Endodermal cell (in vitro differentiated cells): ENCODE measurements around the gene NTS. TPM values are rescaled to one million over a fixed set of nuclear protein-coding genes. Genes with fewer than 3 reads are reported as not detected.
A peak's percentile ranks its signal among the peaks of the same experiment; 100 is the strongest.

ENCODE experiments used
- DNase-seq: peaks from one replicate; pipeline ENCODE4 v3.0.0-alpha.2; 2017
- H3K27ac ChIP-seq: 2 replicates; pipeline ENCODE4 v1.5.1; 2013; ENCODE audit warnings: mild to moderate bottlenecking, low read depth, low read length, moderate library complexity
- H3K27me3 ChIP-seq: 2 replicates; pipeline ENCODE4 v1.6.1; 2013; ENCODE audit warnings: mild to moderate bottlenecking, low read length, moderate library complexity; ENCODE audit not compliant: insufficient read depth, control insufficient read depth, poor library complexity, severe bottlenecking
- H3K36me3 ChIP-seq: 2 replicates; pipeline ENCODE4 v1.7.0; 2013; ENCODE audit warnings: mild to moderate bottlenecking, low read length, moderate library complexity; ENCODE audit not compliant: control insufficient read depth, insufficient read depth
- H3K4me1 ChIP-seq: one replicate; pipeline ENCODE4 v1.7.0; 2013; ENCODE audit warnings: low read length; ENCODE audit not compliant: control insufficient read depth, insufficient read depth
- H3K4me3 ChIP-seq: 2 replicates; pipeline ENCODE4 v1.5.1; 2013; ENCODE audit warnings: mild to moderate bottlenecking, low read length, moderate library complexity
- H3K9ac ChIP-seq: 2 replicates; pipeline ENCODE4 v1.6.1; 2013; ENCODE audit warnings: mild to moderate bottlenecking, low read length, moderate library complexity; ENCODE audit not compliant: poor library complexity, severe bottlenecking; ENCODE audit errors: extremely low read depth
- H3K9me3 ChIP-seq: 2 replicates; pipeline ENCODE4 v1.6.1; 2013; ENCODE audit warnings: mild to moderate bottlenecking, low read length, moderate library complexity; ENCODE audit not compliant: control insufficient read depth
- H3K27ac Mint-ChIP-seq: 2 replicates; pipeline ENCODE4 v1.8.0; 2020; ENCODE audit warnings: mixed read lengths
- H3K27me3 Mint-ChIP-seq: 2 replicates; pipeline ENCODE4 v1.8.0; 2021; ENCODE audit warnings: mild to moderate bottlenecking, mixed read lengths; ENCODE audit not compliant: insufficient read depth
- H3K36me3 Mint-ChIP-seq: 2 replicates; pipeline ENCODE4 v1.8.0; 2020; ENCODE audit warnings: low read depth, mixed read lengths
- H3K4me1 Mint-ChIP-seq: 2 replicates; pipeline ENCODE4 v1.8.0; 2020; ENCODE audit warnings: mixed read lengths
- H3K4me3 Mint-ChIP-seq: 2 replicates; pipeline ENCODE4 v1.8.0; 2020; ENCODE audit warnings: mild to moderate bottlenecking, moderate library complexity, mixed read lengths
- H3K9me3 Mint-ChIP-seq: 2 replicates; pipeline ENCODE4 v1.8.0; 2020; ENCODE audit warnings: mild to moderate bottlenecking, mixed read lengths
- WGBS, 2 experiments: methylation state at CpG; one replicate each; pipeline versions ENCODE4 v1.1.5 to v1.1.7; 2013; ENCODE audit warnings: missing lambda C conversion rate in 2 of 2, mixed read lengths in 1 of 2; ENCODE audit not compliant: insufficient coverage in 1 of 2, insufficient read length in 1 of 2; 5-methylcytosine and 5-hydroxymethylcytosine counted together
- total RNA-seq, 2 donors: library from RNA; stranded (reverse); fragmentation: NEBNext Ultra II Directional in 1 of 2; extraction: Animal tissue kit (Norgen Biotek cat#: 25700) in 1 of 2; gene quantifications; 2 replicates in 1 of 2; 3 replicates in 1 of 2; pipeline ENCODE4 v1.2.1, GENCODE V29; 2021
- TF ChIP-seq, protein P1 (sequence below): fragments of 200-600 bp; sonication (generic); conservative IDR thresholded peaks from 2 replicates; pipeline ENCODE4 v1.5.0; 2021; ENCODE audit warnings: antibody characterized with exemption, mild to moderate bottlenecking

NTS gene
- total RNA-seq, 2 donors from 2014 or later = 2.6 to 3.4 TPM

DNA sequence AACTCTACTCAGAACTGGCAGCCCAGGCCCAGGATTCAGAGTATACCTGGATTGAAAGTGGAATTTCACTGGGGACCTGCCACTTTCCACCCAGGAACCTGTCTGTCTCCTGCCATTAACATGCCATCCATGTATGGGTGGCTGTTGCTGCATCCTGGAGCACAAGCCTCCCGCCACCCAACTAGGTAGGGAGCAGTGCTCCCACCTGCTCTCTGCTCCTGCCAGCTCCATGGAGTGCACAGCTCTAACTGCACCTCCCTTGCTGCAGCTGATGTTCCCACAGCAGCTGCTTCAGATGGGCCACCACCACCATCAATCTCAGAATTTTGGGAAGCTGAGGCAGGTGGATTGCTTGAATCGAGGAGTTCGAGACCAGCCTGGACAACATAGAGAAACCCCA, 17.1 kb upstream of the NTS start:
- Mint-ChIP-seq H3K4me1 (peaks cover 2% of the 10 kb centered on the region), H3K27me3 (no peaks in the 10 kb centered on the region), H3K9me3 (peaks cover 5% of the 10 kb centered on the region), H3K27ac (no peak overlapping the region), H3K36me3 (no peaks in the 10 kb centered on the region), H3K4me3 (no peak overlapping the region)
- H3K9ac ChIP-seq = no peak overlapping the region
- TF ChIP-seq, protein P1, sequence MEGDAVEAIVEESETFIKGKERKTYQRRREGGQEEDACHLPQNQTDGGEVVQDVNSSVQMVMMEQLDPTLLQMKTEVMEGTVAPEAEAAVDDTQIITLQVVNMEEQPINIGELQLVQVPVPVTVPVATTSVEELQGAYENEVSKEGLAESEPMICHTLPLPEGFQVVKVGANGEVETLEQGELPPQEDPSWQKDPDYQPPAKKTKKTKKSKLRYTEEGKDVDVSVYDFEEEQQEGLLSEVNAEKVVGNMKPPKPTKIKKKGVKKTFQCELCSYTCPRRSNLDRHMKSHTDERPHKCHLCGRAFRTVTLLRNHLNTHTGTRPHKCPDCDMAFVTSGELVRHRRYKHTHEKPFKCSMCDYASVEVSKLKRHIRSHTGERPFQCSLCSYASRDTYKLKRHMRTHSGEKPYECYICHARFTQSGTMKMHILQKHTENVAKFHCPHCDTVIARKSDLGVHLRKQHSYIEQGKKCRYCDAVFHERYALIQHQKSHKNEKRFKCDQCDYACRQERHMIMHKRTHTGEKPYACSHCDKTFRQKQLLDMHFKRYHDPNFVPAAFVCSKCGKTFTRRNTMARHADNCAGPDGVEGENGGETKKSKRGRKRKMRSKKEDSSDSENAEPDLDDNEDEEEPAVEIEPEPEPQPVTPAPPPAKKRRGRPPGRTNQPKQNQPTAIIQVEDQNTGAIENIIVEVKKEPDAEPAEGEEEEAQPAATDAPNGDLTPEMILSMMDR = no peak
- H3K9me3 ChIP-seq = no peaks in the 10 kb centered on the region
- no peaks in the 10 kb centered on the region for H3K36me3 ChIP-seq
- no peaks in the 10 kb centered on the region for H3K27me3 ChIP-seq
- WGBS, 2 experiments = 81 to 100% methylated on average over 2 to 3 of the region's 3 CpGs
- no peak overlapping the region for H3K27ac ChIP-seq
- no peak overlapping the region for H3K4me3 ChIP-seq
- DNase-seq = no peak
- H3K4me1 ChIP-seq = no peaks in the 10 kb centered on the region

DNA sequence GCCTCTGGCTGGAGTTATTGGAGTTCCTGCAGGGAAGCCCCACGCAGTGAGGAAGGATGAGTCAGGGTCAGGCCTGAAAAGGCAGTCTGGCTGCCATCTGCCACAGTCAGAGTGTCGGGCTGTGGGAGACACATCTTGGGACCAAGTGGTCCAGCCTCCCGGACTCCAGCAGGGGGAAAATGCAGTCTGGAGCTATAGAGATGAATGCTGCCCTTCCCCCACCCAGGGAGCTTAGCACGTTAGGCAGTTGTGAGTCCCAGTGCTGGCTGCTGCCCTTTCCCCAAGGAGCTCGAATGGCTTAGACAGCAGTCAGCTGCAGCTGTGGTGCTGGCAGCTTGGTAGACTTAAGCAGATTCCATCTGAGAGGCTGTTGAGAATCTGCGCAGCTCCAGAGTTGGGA, 8.2 kb upstream of the NTS start:
- no peaks in the 10 kb centered on the region for H3K36me3 ChIP-seq
- H3K4me3 Mint-ChIP-seq = no peak overlapping the region
- H3K27me3 ChIP-seq = no peaks in the 10 kb centered on the region
- TF ChIP-seq, protein P1 = peak; percentile 16
- H3K9me3 ChIP-seq = peaks cover 6% of the 10 kb centered on the region
- no peaks in the 10 kb centered on the region for H3K36me3 Mint-ChIP-seq
- no peak overlapping the region for H3K4me3 ChIP-seq
- H3K9me3 Mint-ChIP-seq = no peaks in the 10 kb centered on the region
- peaks cover 3% of the 10 kb centered on the region for H3K27me3 Mint-ChIP-seq
- no peak overlapping the region for H3K27ac Mint-ChIP-seq
- DNase-seq = peak; percentile 72
- H3K4me1 Mint-ChIP-seq = peaks cover 2% of the 10 kb centered on the region
- no peak overlapping the region for H3K27ac ChIP-seq
- H3K9ac ChIP-seq = no peak overlapping the region
- no peaks in the 10 kb centered on the region for H3K4me1 ChIP-seq
- 83 to 86% methylated on average over 3 to 6 of the region's 6 CpGs for WGBS, 2 experiments

DNA sequence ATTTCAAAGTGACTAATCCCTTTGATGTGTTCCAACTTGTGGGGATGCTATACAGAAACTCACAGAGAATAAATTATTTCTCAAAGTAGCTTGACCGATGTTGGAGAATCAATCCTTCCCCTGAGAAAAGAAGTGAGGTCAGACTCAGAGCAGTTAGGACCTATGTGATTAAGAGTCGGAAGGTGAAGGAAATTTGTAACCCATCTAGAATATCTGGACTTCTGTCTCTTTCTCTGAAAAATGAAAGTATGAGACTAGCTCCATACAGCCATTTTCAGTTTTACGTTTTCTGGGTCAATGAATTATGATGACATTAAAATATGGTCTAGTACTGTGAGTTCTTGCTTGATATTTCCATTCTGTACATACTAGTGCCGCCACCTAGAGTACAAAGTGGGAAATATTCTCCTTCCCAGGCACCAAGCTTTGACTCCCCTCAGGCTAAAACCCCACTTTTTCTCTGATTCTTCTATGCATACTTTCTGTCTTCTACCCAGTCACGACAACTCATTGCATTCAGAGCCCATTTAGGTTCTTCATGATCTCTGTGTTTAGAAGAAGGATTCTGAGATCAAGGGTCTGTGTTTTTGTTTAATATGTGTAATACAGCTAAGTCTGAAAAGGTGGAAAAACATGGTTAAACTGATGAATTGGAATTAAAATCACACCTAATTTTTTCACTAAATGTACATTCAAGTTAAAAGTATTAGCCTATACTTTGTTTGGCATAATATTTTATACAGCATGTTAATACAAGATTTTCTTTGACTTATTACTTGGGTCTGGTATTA, 6.9 kb upstream of the NTS start:
- Mint-ChIP-seq H3K4me1 (peaks cover 2% of the 10 kb centered on the region), H3K27ac (no peak overlapping the region), H3K4me3 (no peak overlapping the region), H3K27me3 (peaks cover 3% of the 10 kb centered on the region), H3K9me3 (no peaks in the 10 kb centered on the region), H3K36me3 (no peaks in the 10 kb centered on the region)
- 47 to 80% methylated on average over 2 to 5 of the region's 5 CpGs for WGBS, 2 experiments
- Histone ChIP-seq H3K36me3 (no peaks in the 10 kb centered on the region), H3K27ac (no peak overlapping the region), H3K9ac (no peak overlapping the region), H3K4me1 (no peaks in the 10 kb centered on the region), H3K27me3 (no peaks in the 10 kb centered on the region), H3K9me3 (peaks cover 6% of the 10 kb centered on the region), H3K4me3 (no peak overlapping the region)
- TF ChIP-seq, protein P1 = peak; percentile 89
- peak; percentile 63 for DNase-seq
